HG03280 (cell line): Measurements from ENCODE around the gene MRPS10.
"Not testable (repeated sequence)": the region's sequence is repeated elsewhere in the genome, so short reads cannot be mapped to it uniquely, and the experiment has no call there.

Source experiments
- ATAC-seq: cut with Tn5 transposase; IDR thresholded peaks from one replicate; pipeline ENCODE4 v1.9.1; 2021; ENCODE audit warnings: mild to moderate bottlenecking, moderate library complexity; ENCODE audit not compliant: unreplicated experiment

MRPS10 gene

GRCh38 chr6:42211726-42212125 is 5.9 kb downstream of the MRPS10 start:
- no peak for ATAC-seq

GRCh38 chr6:42210551-42210950 is 7.1 kb downstream of the MRPS10 start:
- ATAC-seq, result no peak

- ATAC-seq, result not testable (repeated sequence)
Measured at GRCh38 chr6:42207559-42207958, 10.1 kb downstream of the MRPS10 start.

GRCh38 chr6:42204768-42205282 is 12.8 kb downstream of the MRPS10 start:
- no peak for ATAC-seq

- no peak for ATAC-seq
Measured at GRCh38 chr6:42203183-42203582, 14.5 kb downstream of the MRPS10 start.

GRCh38 chr6:42202131-42202915 is 15.3 kb downstream of the MRPS10 start:
- ATAC-seq, result not testable (repeated sequence)

GRCh38 chr6:42201382-42201781 is 16.3 kb downstream of the MRPS10 start:
- ATAC-seq, result no peak

GRCh38 chr6:42200035-42200434 is 17.6 kb downstream of the MRPS10 start:
- no peak for ATAC-seq

- no peak for ATAC-seq
Measured at GRCh38 chr6:42199106-42199981, 18.3 kb downstream of the MRPS10 start.

GRCh38 chr6:42197555-42198362 is 19.9 kb downstream of the MRPS10 start:
- no peak for ATAC-seq

- no peak for ATAC-seq
Measured at GRCh38 chr6:42195415-42195814, 22.2 kb downstream of the MRPS10 start.

GRCh38 chr6:42194056-42194455 is 23.6 kb downstream of the MRPS10 start:
- no peak for ATAC-seq

GRCh38 chr6:42193491-42193894 is 24.2 kb downstream of the MRPS10 start:
- ATAC-seq, result no peak

- ATAC-seq, result not testable (repeated sequence)
Measured at GRCh38 chr6:42192385-42192784, 25.3 kb downstream of the MRPS10 start.

GRCh38 chr6:42190554-42191183 is 27.0 kb downstream of the MRPS10 start:
- no peak for ATAC-seq

- no peak for ATAC-seq
Measured at GRCh38 chr6:42188406-42188805, 29.3 kb downstream of the MRPS10 start.

- ATAC-seq, result no peak
Measured at GRCh38 chr6:42185597-42185996, 32.1 kb downstream of the MRPS10 start.

GRCh38 chr6:42184475-42184874 is 33.2 kb downstream of the MRPS10 start:
- no peak for ATAC-seq

- no peak for ATAC-seq
Measured at GRCh38 chr6:42182101-42182500, 35.6 kb downstream of the MRPS10 start.

- no peak for ATAC-seq
Measured at GRCh38 chr6:42179945-42180313, 37.7 kb downstream of the MRPS10 start.
